HG02970 (cell line): ENCODE results near the gene BCAT1.

Source experiments
- ATAC-seq: cut with Tn5 transposase; IDR thresholded peaks from one replicate; pipeline ENCODE4 v1.9.1; 2021; ENCODE audit warnings: mild to moderate bottlenecking, moderate library complexity, moderate number of reproducible peaks; ENCODE audit not compliant: unreplicated experiment, low FRiP score

The BCAT1 gene

GRCh38 chr12:24777359-24777758 lies 171.5 kb downstream of the BCAT1 start:
- ATAC-seq = no peak

- ATAC-seq = no peak
These were observed 172.0 kb downstream of the BCAT1 start for GRCh38 chr12:24776861-24777260.

GRCh38 chr12:24775073-24775472 lies 173.8 kb downstream of the BCAT1 start:
- no peak for ATAC-seq

GRCh38 chr12:24773996-24774395 lies 174.9 kb downstream of the BCAT1 start:
- ATAC-seq = no peak

GRCh38 chr12:24772813-24773212 lies 176.1 kb downstream of the BCAT1 start:
- no peak for ATAC-seq

GRCh38 chr12:24770821-24771220 lies 178.1 kb downstream of the BCAT1 start:
- no peak for ATAC-seq

- ATAC-seq = no peak
These were observed 178.6 kb downstream of the BCAT1 start for GRCh38 chr12:24770334-24770733.

GRCh38 chr12:24769682-24770081 lies 179.2 kb downstream of the BCAT1 start:
- no peak for ATAC-seq

- ATAC-seq = no peak
These were observed 180.5 kb downstream of the BCAT1 start for GRCh38 chr12:24768415-24768814.

GRCh38 chr12:24767016-24767415 lies 181.9 kb downstream of the BCAT1 start:
- ATAC-seq = no peak

GRCh38 chr12:24764712-24765111 lies 184.2 kb downstream of the BCAT1 start:
- no peak for ATAC-seq

- no peak for ATAC-seq
These were observed 188.1 kb downstream of the BCAT1 start for GRCh38 chr12:24760606-24761378.

GRCh38 chr12:24760162-24760561 lies 188.7 kb downstream of the BCAT1 start:
- no peak for ATAC-seq
